WERI-Rb-1 (cell line): ENCODE data around the gene RECQL5.

Experiments
- DNase-seq: peaks from one replicate; pipeline ENCODE4 v3.0.0-alpha.2; 2020
- H3K27ac ChIP-seq: fragments of 250-450 bp; sonication (Bioruptor Pico); 2 replicates; pipeline ENCODE4 v1.5.1; 2020; ENCODE audit warnings: mild to moderate bottlenecking, moderate library complexity
- H3K27me3 ChIP-seq: fragments of 250-450 bp; sonication (Bioruptor Pico); 2 replicates; pipeline ENCODE4 v1.5.1; 2021; ENCODE audit warnings: mild to moderate bottlenecking, low read depth, moderate library complexity; ENCODE audit not compliant: insufficient read depth, severe bottlenecking
- H3K36me3 ChIP-seq: fragments of 250-450 bp; sonication (Bioruptor Pico); 2 replicates; pipeline ENCODE4 v1.5.1; 2020; ENCODE audit warnings: mild to moderate bottlenecking, moderate library complexity
- H3K4me3 ChIP-seq: 2 replicates; pipeline ENCODE4 v1.5.1; 2011; ENCODE audit warnings: low read depth, mild to moderate bottlenecking, control low read depth, low read length
- H3K9me3 ChIP-seq: fragments of 250-450 bp; sonication (Bioruptor Pico); 2 replicates; pipeline ENCODE4 v1.5.1; 2021; ENCODE audit warnings: mild to moderate bottlenecking, moderate library complexity; ENCODE audit not compliant: severe bottlenecking
- CTCF ChIP-seq: IDR thresholded peaks from 2 replicates; pipeline ENCODE4 v1.5.1; 2011; ENCODE audit warnings: low read depth, mild to moderate bottlenecking, control low read depth, inconsistent platforms, low read length

The RECQL5 gene

GRCh38 chr17:75650874-75651273 is 16.1 kb downstream of the RECQL5 start:
- TF ChIP-seq CTCF, result no peak
- H3K4me3 ChIP-seq, result no peak overlapping the region
- H3K36me3 ChIP-seq, result peaks cover 57% of the 10 kb centered on the region
- no peaks in the 10 kb centered on the region for H3K27me3 ChIP-seq
- H3K27ac ChIP-seq, result no peak overlapping the region
- H3K9me3 ChIP-seq, result no peaks in the 10 kb centered on the region
- DNase-seq, result no peak

- H3K4me3 ChIP-seq, result no peak overlapping the region
- H3K27me3 ChIP-seq, result no peaks in the 10 kb centered on the region
- TF ChIP-seq CTCF, result no peak
- no peak overlapping the region for H3K27ac ChIP-seq
- no peaks in the 10 kb centered on the region for H3K9me3 ChIP-seq
- peaks cover 58% of the 10 kb centered on the region for H3K36me3 ChIP-seq
- DNase-seq, result no peak
Observed at GRCh38 chr17:75649687-75650086, 17.3 kb downstream of the RECQL5 start.

GRCh38 chr17:75647921-75648320 is 19.0 kb downstream of the RECQL5 start:
- TF ChIP-seq CTCF, result no peak

GRCh38 chr17:75647061-75647460 is 19.9 kb downstream of the RECQL5 start:
- Histone ChIP-seq H3K27ac (no peak overlapping the region), H3K36me3 (peaks cover 49% of the 10 kb centered on the region), H3K27me3 (no peaks in the 10 kb centered on the region), H3K9me3 (no peaks in the 10 kb centered on the region), H3K4me3 (no peak overlapping the region)
- TF ChIP-seq CTCF, result no peak
- DNase-seq, result no peak

More at GRCh38 chr17:75647921-75648320, 19.0 kb downstream of the RECQL5 start:
- H3K9me3 ChIP-seq, result no peaks in the 10 kb centered on the region
- H3K4me3 ChIP-seq, result no peak overlapping the region
- no peak overlapping the region for H3K27ac ChIP-seq
- no peaks in the 10 kb centered on the region for H3K27me3 ChIP-seq
- peaks cover 58% of the 10 kb centered on the region for H3K36me3 ChIP-seq
- no peak for DNase-seq

GRCh38 chr17:75646638-75646992 is 20.3 kb downstream of the RECQL5 start:
- peaks cover 45% of the 10 kb centered on the region for H3K36me3 ChIP-seq
- H3K4me3 ChIP-seq, result no peak overlapping the region
- no peak overlapping the region for H3K27ac ChIP-seq

More at GRCh38 chr17:75646638-75646992, 20.3 kb downstream of the RECQL5 start:
- Histone ChIP-seq H3K9me3 (no peaks in the 10 kb centered on the region), H3K27me3 (no peaks in the 10 kb centered on the region)
- TF ChIP-seq CTCF, result no peak
- no peak for DNase-seq
